Panc1 (cell line): Measurements from ENCODE around the gene USH2A. TPM values are rescaled to one million over a fixed set of nuclear protein-coding genes. Genes with fewer than 3 reads are reported as not detected.

Experiments used
- ATAC-seq: fragments of 200-7000 bp; cut with Tn5 transposase; 2 replicates; pipeline ENCODE4 v1.9.1; 2020; ENCODE audit warnings: mild to moderate bottlenecking, moderate library complexity
- BruUV-seq: library from RNA; stranded (reverse); fragments of 400-500 nt; replicated peaks from 2 replicates; lab custom pipeline; 2021; lab: Mats Ljungman, UMichigan
- CTCF ChIA-PET: fragments of 300-600 bp; sonication (Branson Sonifier 250); formaldehyde crosslinking; loops from one replicate; lab custom pipeline; 2022; ENCODE audit warnings: antibody characterized with exemption; lab: Charles Lee
- POLR2A ChIA-PET: fragments of 300-600 bp; sonication (Branson Sonifier 250); formaldehyde crosslinking; loops from one replicate; lab custom pipeline; 2022; ENCODE audit warnings: antibody characterized with exemption; lab: Charles Lee
- DNase-seq: peaks from one replicate; pipeline ENCODE4 v3.0.0-alpha.2; 2010; ENCODE audit warnings: low read depth, low spot score
- H3K27ac ChIP-seq: 2 replicates; pipeline ENCODE4 v1.5.1; 2011; ENCODE audit warnings: mild to moderate bottlenecking, low read length, inconsistent platforms
- H3K27me3 ChIP-seq: fragments of 200-500 bp; sonication (Bioruptor generic); 2 replicates; pipeline ENCODE4 v1.6.0; 2014; ENCODE audit warnings: low read length, inconsistent platforms; ENCODE audit not compliant: control insufficient read depth, insufficient read depth
- H3K36me3 ChIP-seq: fragments of 200-500 bp; sonication (Bioruptor generic); 2 replicates; pipeline ENCODE4 v1.5.1; 2014; ENCODE audit warnings: inconsistent platforms, mild to moderate bottlenecking, low read length, moderate library complexity; ENCODE audit not compliant: control insufficient read depth, insufficient read depth
- H3K4me1 ChIP-seq: 2 replicates; pipeline ENCODE4 v1.5.1; 2011; ENCODE audit warnings: inconsistent platforms, mild to moderate bottlenecking, low read length, moderate library complexity; ENCODE audit not compliant: control insufficient read depth, insufficient read depth
- H3K4me3 ChIP-seq, 2 experiments: 2 replicates each; pipeline ENCODE4 v1.5.1; 2011 to 2012; ENCODE audit warnings: low read depth in 2 of 2, low read length in 2 of 2, mild to moderate bottlenecking in 2 of 2, inconsistent platforms in 1 of 2, moderate library complexity in 1 of 2
- H3K9me3 ChIP-seq: fragments of 200-500 bp; sonication (Bioruptor generic); 2 replicates; pipeline ENCODE4 v1.5.1; 2014; ENCODE audit warnings: low read depth, mild to moderate bottlenecking, inconsistent platforms, low read length, moderate library complexity; ENCODE audit not compliant: control insufficient read depth, insufficient read depth
- POLR2AphosphoS5 ChIP-seq: IDR thresholded peaks from 2 replicates; pipeline ENCODE4 v1.6.1; 2012; ENCODE audit warnings: mild to moderate bottlenecking, low read depth, low read length, moderate library complexity
- SIN3A ChIP-seq: IDR thresholded peaks from 2 replicates; pipeline ENCODE4 v1.6.1; 2012; ENCODE audit warnings: low read depth, mild to moderate bottlenecking, low read length, moderate library complexity, borderline replicate concordance; ENCODE audit not compliant: insufficient read depth
- TCF7L2 ChIP-seq: IDR thresholded peaks from 2 replicates; pipeline ENCODE4 v1.6.1; 2011; ENCODE audit warnings: mild to moderate bottlenecking, low read depth, low read length, inconsistent platforms
- in situ Hi-C: cut with HindIII; loops from 2 replicates; pipeline ENCODE4 v1.10.0; 2016; ENCODE audit warnings: low sequenced_read_pairs, low pct_unique_long_range_greater_than_20kb
- intact Hi-C: fragments of 100-400 bp; cut with micrococcal nuclease; formaldehyde crosslinking; loops from one replicate; pipeline ENCODE4 v1.10.0; 2022; ENCODE audit not compliant: unreplicated experiment
- total RNA-seq: library from RNA; stranded (reverse); gene quantifications from one replicate; pipeline ENCODE4 v1.2.1, GENCODE V29; 2021; ENCODE audit not compliant: unreplicated experiment
- TF ChIP-seq, protein P1 (sequence below), 2 experiments: IDR thresholded peaks; 2 replicates each; pipeline ENCODE4 v1.6.1; 2011 to 2012; ENCODE audit warnings: low read depth in 2 of 2, control low read depth in 1 of 2, low read length in 1 of 2, mild to moderate bottlenecking in 1 of 2, moderate library complexity in 1 of 2; ENCODE audit not compliant: insufficient read depth in 1 of 2
- TF ChIP-seq, protein P2 (sequence below): fragments of 450-650 bp; IDR thresholded peaks from 2 replicates; pipeline ENCODE4 v1.5.1; 2017; ENCODE audit warnings: mild to moderate bottlenecking

The USH2A gene
- total RNA-seq, 1 experiment from 2014 or later: not detected

- Histone ChIP-seq H3K4me1 (no peaks in the 10 kb centered on the region), H3K27ac (no peak overlapping the region), H3K4me3 (peak overlapping the region in 1 of 2 experiments; percentile 10; a peak in 1 of 4 replicates), H3K36me3 (no peaks in the 10 kb centered on the region), H3K27me3 (no peaks in the 10 kb centered on the region), H3K9me3 (no peaks in the 10 kb centered on the region)
- intact Hi-C loops (no loop called here), in situ Hi-C loops (no loop called here)
- ChIA-PET POLR2A (no interaction called here), CTCF (no interaction called here)
- TF ChIP-seq SIN3A (no peak), TCF7L2 (no peak), POLR2AphosphoS5 (no peak)
- TF ChIP-seq, protein P1, sequence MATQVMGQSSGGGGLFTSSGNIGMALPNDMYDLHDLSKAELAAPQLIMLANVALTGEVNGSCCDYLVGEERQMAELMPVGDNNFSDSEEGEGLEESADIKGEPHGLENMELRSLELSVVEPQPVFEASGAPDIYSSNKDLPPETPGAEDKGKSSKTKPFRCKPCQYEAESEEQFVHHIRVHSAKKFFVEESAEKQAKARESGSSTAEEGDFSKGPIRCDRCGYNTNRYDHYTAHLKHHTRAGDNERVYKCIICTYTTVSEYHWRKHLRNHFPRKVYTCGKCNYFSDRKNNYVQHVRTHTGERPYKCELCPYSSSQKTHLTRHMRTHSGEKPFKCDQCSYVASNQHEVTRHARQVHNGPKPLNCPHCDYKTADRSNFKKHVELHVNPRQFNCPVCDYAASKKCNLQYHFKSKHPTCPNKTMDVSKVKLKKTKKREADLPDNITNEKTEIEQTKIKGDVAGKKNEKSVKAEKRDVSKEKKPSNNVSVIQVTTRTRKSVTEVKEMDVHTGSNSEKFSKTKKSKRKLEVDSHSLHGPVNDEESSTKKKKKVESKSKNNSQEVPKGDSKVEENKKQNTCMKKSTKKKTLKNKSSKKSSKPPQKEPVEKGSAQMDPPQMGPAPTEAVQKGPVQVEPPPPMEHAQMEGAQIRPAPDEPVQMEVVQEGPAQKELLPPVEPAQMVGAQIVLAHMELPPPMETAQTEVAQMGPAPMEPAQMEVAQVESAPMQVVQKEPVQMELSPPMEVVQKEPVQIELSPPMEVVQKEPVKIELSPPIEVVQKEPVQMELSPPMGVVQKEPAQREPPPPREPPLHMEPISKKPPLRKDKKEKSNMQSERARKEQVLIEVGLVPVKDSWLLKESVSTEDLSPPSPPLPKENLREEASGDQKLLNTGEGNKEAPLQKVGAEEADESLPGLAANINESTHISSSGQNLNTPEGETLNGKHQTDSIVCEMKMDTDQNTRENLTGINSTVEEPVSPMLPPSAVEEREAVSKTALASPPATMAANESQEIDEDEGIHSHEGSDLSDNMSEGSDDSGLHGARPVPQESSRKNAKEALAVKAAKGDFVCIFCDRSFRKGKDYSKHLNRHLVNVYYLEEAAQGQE (IDR thresholded peaks at IDR 0.05; ENCODE audit: insufficient read depth in 1 of 2, low read depth in 2 of 2, low read length in 1 of 2): no peak
- TF ChIP-seq, protein P2, sequence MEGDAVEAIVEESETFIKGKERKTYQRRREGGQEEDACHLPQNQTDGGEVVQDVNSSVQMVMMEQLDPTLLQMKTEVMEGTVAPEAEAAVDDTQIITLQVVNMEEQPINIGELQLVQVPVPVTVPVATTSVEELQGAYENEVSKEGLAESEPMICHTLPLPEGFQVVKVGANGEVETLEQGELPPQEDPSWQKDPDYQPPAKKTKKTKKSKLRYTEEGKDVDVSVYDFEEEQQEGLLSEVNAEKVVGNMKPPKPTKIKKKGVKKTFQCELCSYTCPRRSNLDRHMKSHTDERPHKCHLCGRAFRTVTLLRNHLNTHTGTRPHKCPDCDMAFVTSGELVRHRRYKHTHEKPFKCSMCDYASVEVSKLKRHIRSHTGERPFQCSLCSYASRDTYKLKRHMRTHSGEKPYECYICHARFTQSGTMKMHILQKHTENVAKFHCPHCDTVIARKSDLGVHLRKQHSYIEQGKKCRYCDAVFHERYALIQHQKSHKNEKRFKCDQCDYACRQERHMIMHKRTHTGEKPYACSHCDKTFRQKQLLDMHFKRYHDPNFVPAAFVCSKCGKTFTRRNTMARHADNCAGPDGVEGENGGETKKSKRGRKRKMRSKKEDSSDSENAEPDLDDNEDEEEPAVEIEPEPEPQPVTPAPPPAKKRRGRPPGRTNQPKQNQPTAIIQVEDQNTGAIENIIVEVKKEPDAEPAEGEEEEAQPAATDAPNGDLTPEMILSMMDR: no peak
- no TSS peak for BruUV-seq
- ATAC-seq (peak; percentile 45; the same call in 1 of the 2 replicates), DNase-seq (no peak)
Observed at GRCh38 chr1:215637041-215637573, 786.1 kb downstream of the USH2A start.

- no peak for TF ChIP-seq POLR2AphosphoS5
- TF ChIP-seq, protein P1 (IDR thresholded peaks at IDR 0.05; ENCODE audit: insufficient read depth in 1 of 2, low read depth in 2 of 2, low read length in 1 of 2): no peak
- TF ChIP-seq, protein P2: no peak
- no peak for TF ChIP-seq SIN3A
- no peak for TF ChIP-seq TCF7L2
- intact Hi-C loops (no loop called here), in situ Hi-C loops (no loop called here)
- Histone ChIP-seq H3K9me3 (no peaks in the 10 kb centered on the region), H3K4me3 (peak overlapping the region in 1 of 2 experiments; percentile 10; a peak in 1 of 4 replicates), H3K27ac (no peak overlapping the region; the same call in 1 of the 2 replicates), H3K27me3 (no peaks in the 10 kb centered on the region), H3K4me1 (no peaks in the 10 kb centered on the region), H3K36me3 (no peaks in the 10 kb centered on the region)
- ChIA-PET CTCF (no interaction called here), POLR2A (no interaction called here)
- DNase-seq (no peak), ATAC-seq (no peak)
- no TSS peak for BruUV-seq
Observed at GRCh38 chr1:215636258-215636965, 786.8 kb downstream of the USH2A start.
